ENCODE measurements around the gene NADK2. TPM values are rescaled to one million over a fixed set of nuclear protein-coding genes. Genes with fewer than 3 reads are reported as not detected.

The NADK2 gene
- total RNA-seq, 2 experiments from 2014 or later = 24.5 to 30.5 TPM

- no peak for DNase-seq
- Mint-ChIP-seq H3K9me3 (no peaks in the 10 kb centered on the region), H3K27me3 (peaks cover 28% of the 10 kb centered on the region), H3K4me1 (no peaks in the 10 kb centered on the region), H3K4me3 (no peak overlapping the region), H3K27ac (no peak overlapping the region), H3K36me3 (no peaks in the 10 kb centered on the region)
Observed at GRCh38 chr5:36264202-36264760, 22.6 kb upstream of the NADK2 start.

GRCh38 chr5:36261186-36261585, 19.5 kb upstream of the NADK2 start:
- Mint-ChIP-seq H3K27ac (no peak overlapping the region), H3K4me1 (no peaks in the 10 kb centered on the region), H3K4me3 (no peak overlapping the region), H3K9me3 (no peaks in the 10 kb centered on the region), H3K27me3 (peaks cover 27% of the 10 kb centered on the region), H3K36me3 (no peaks in the 10 kb centered on the region)
- no peak for DNase-seq

GRCh38 chr5:36253575-36253974, 11.8 kb upstream of the NADK2 start:
- peaks cover 13% of the 10 kb centered on the region for H3K27me3 Mint-ChIP-seq
- no peak overlapping the region for H3K27ac Mint-ChIP-seq
- no peak overlapping the region for H3K4me3 Mint-ChIP-seq
- DNase-seq = no peak
- H3K9me3 Mint-ChIP-seq = no peaks in the 10 kb centered on the region
- H3K4me1 Mint-ChIP-seq = no peaks in the 10 kb centered on the region
- no peaks in the 10 kb centered on the region for H3K36me3 Mint-ChIP-seq

GRCh38 chr5:36252722-36253365, 11.1 kb upstream of the NADK2 start:
- no peaks in the 10 kb centered on the region for H3K9me3 Mint-ChIP-seq
- no peak for DNase-seq

GRCh38 chr5:36251218-36251617, 9.5 kb upstream of the NADK2 start:
- DNase-seq = no peak
- H3K9me3 Mint-ChIP-seq = no peaks in the 10 kb centered on the region
- H3K36me3 Mint-ChIP-seq = no peaks in the 10 kb centered on the region
- peaks cover 9% of the 10 kb centered on the region for H3K27me3 Mint-ChIP-seq
- H3K4me3 Mint-ChIP-seq = no peak overlapping the region
- no peak overlapping the region for H3K27ac Mint-ChIP-seq
- H3K4me1 Mint-ChIP-seq = no peaks in the 10 kb centered on the region

More at GRCh38 chr5:36252722-36253365, 11.1 kb upstream of the NADK2 start:
- Mint-ChIP-seq H3K36me3 (no peaks in the 10 kb centered on the region), H3K27ac (no peak overlapping the region), H3K4me3 (no peak overlapping the region), H3K4me1 (no peaks in the 10 kb centered on the region), H3K27me3 (peaks cover 13% of the 10 kb centered on the region)

- H3K9me3 Mint-ChIP-seq = no peaks in the 10 kb centered on the region
- H3K4me3 Mint-ChIP-seq = no peak overlapping the region
- DNase-seq = no peak
- no peaks in the 10 kb centered on the region for H3K36me3 Mint-ChIP-seq
- H3K27me3 Mint-ChIP-seq = peaks cover 5% of the 10 kb centered on the region
- no peak overlapping the region for H3K27ac Mint-ChIP-seq
- H3K4me1 Mint-ChIP-seq = no peaks in the 10 kb centered on the region
Observed at GRCh38 chr5:36250427-36250826, 8.7 kb upstream of the NADK2 start.

GRCh38 chr5:36246036-36246800, 4.5 kb upstream of the NADK2 start:
- Mint-ChIP-seq H3K9me3 (no peaks in the 10 kb centered on the region), H3K4me3 (no peak overlapping the region), H3K27me3 (no peaks in the 10 kb centered on the region), H3K36me3 (peaks cover 4% of the 10 kb centered on the region), H3K4me1 (peaks cover 10% of the 10 kb centered on the region), H3K27ac (no peak overlapping the region)
- DNase-seq = no peak

GRCh38 chr5:36244076-36244475, 2.4 kb upstream of the NADK2 start:
- H3K4me3 Mint-ChIP-seq = no peak overlapping the region
- H3K36me3 Mint-ChIP-seq = peaks cover 4% of the 10 kb centered on the region
- H3K27ac Mint-ChIP-seq = no peak overlapping the region
- H3K27me3 Mint-ChIP-seq = no peaks in the 10 kb centered on the region
- no peaks in the 10 kb centered on the region for H3K9me3 Mint-ChIP-seq
- H3K4me1 Mint-ChIP-seq = peaks cover 25% of the 10 kb centered on the region
- DNase-seq = no peak

GRCh38 chr5:36243653-36244052, 1.9 kb upstream of the NADK2 start:
- H3K4me1 Mint-ChIP-seq = peaks cover 28% of the 10 kb centered on the region
- peak overlapping the region; percentile 94 for H3K27ac Mint-ChIP-seq
- H3K4me3 Mint-ChIP-seq = peak overlapping the region; percentile 5
- H3K36me3 Mint-ChIP-seq = peaks cover 4% of the 10 kb centered on the region
- DNase-seq = no peak
- H3K9me3 Mint-ChIP-seq = no peaks in the 10 kb centered on the region
- no peaks in the 10 kb centered on the region for H3K27me3 Mint-ChIP-seq

- Mint-ChIP-seq H3K36me3 (peaks cover 6% of the 10 kb centered on the region), H3K27ac (peak overlapping the region; percentile 94), H3K4me1 (peaks cover 32% of the 10 kb centered on the region), H3K27me3 (no peaks in the 10 kb centered on the region), H3K9me3 (no peaks in the 10 kb centered on the region), H3K4me3 (peak overlapping the region; percentile 83)
- no peak for DNase-seq
Observed at GRCh38 chr5:36242534-36243485, 1.1 kb upstream of the NADK2 start.

- peaks cover 42% of the 10 kb centered on the region for H3K4me1 Mint-ChIP-seq
- H3K27ac Mint-ChIP-seq = peak overlapping the region; percentile 78
- peaks cover 3% of the 10 kb centered on the region for H3K9me3 Mint-ChIP-seq
- peak; percentile 46 for DNase-seq
- peak overlapping the region; percentile 84 for H3K4me3 Mint-ChIP-seq
- peaks cover 11% of the 10 kb centered on the region for H3K36me3 Mint-ChIP-seq
- H3K27me3 Mint-ChIP-seq = no peaks in the 10 kb centered on the region
Observed at GRCh38 chr5:36240779-36241630, 720 bp downstream of the NADK2 start.

- H3K9me3 Mint-ChIP-seq = peaks cover 3% of the 10 kb centered on the region
- no peaks in the 10 kb centered on the region for H3K27me3 Mint-ChIP-seq
- peak overlapping the region; percentile 64 for H3K4me3 Mint-ChIP-seq
- H3K36me3 Mint-ChIP-seq = peaks cover 11% of the 10 kb centered on the region
- no peak for DNase-seq
- H3K27ac Mint-ChIP-seq = peak overlapping the region; percentile 69
- peaks cover 42% of the 10 kb centered on the region for H3K4me1 Mint-ChIP-seq
Observed at GRCh38 chr5:36239370-36240293, 2.1 kb downstream of the NADK2 start.

Measured in activated naive CD8-positive, alpha-beta T cell treated with anti-CD3 and anti-CD28 coated beads for 36 hours (primary cell).